Measurements from ENCODE around the gene TIMD4.
"Not testable (repeated sequence)": the region's sequence is repeated elsewhere in the genome, so short reads cannot be mapped to it uniquely, and the experiment has no call there.

The TIMD4 gene

GRCh38 chr5:156925767-156926166 is 37.3 kb downstream of the TIMD4 start:
- in situ Hi-C loops (cut with MboI; ENCODE audit: low sequenced_read_pairs), result not testable (repeated sequence)

GRCh38 chr5:156922207-156922792 is 40.7 kb downstream of the TIMD4 start:
- in situ Hi-C loops (cut with MboI; ENCODE audit: low sequenced_read_pairs), result no loop called here

GRCh38 chr5:156920861-156921431 is 42.1 kb downstream of the TIMD4 start:
- in situ Hi-C loops (cut with MboI; ENCODE audit: low sequenced_read_pairs), result no loop called here

- in situ Hi-C loops (cut with MboI; ENCODE audit: low sequenced_read_pairs), result no loop called here
Observed at GRCh38 chr5:156920042-156920860, 42.8 kb downstream of the TIMD4 start.

GRCh38 chr5:156918311-156918845 is 44.6 kb downstream of the TIMD4 start:
- in situ Hi-C loops (cut with MboI; ENCODE audit: low sequenced_read_pairs), result no loop called here

- in situ Hi-C loops (cut with MboI; ENCODE audit: low sequenced_read_pairs), result no loop called here
Observed at GRCh38 chr5:156914371-156914737, 48.7 kb downstream of the TIMD4 start.

GRCh38 chr5:156913719-156914370 is 49.2 kb downstream of the TIMD4 start:
- in situ Hi-C loops (cut with MboI; ENCODE audit: low sequenced_read_pairs), result no loop called here

- in situ Hi-C loops (cut with MboI; ENCODE audit: low sequenced_read_pairs), result no loop called here
Observed at GRCh38 chr5:156913355-156913718, 49.7 kb downstream of the TIMD4 start.

GRCh38 chr5:156912869-156913268 is 50.2 kb downstream of the TIMD4 start:
- in situ Hi-C loops (cut with MboI; ENCODE audit: low sequenced_read_pairs), result no loop called here

GRCh38 chr5:156909180-156909579 is 53.8 kb downstream of the TIMD4 start:
- in situ Hi-C loops (cut with MboI; ENCODE audit: low sequenced_read_pairs), result no loop called here

- in situ Hi-C loops (cut with MboI; ENCODE audit: low sequenced_read_pairs), result no loop called here
Observed at GRCh38 chr5:156907667-156908066, 55.4 kb downstream of the TIMD4 start.

GRCh38 chr5:156906807-156907206 is 56.2 kb downstream of the TIMD4 start:
- in situ Hi-C loops (cut with MboI; ENCODE audit: low sequenced_read_pairs), result no loop called here

- in situ Hi-C loops (cut with MboI; ENCODE audit: low sequenced_read_pairs), result no loop called here
Observed at GRCh38 chr5:156896546-156896945, 66.5 kb downstream of the TIMD4 start.

- in situ Hi-C loops (cut with MboI; ENCODE audit: low sequenced_read_pairs), result no loop called here
Observed at GRCh38 chr5:156893517-156893916, 69.5 kb downstream of the TIMD4 start.

- in situ Hi-C loops (cut with MboI; ENCODE audit: low sequenced_read_pairs), result no loop called here
Observed at GRCh38 chr5:156892864-156893263, 70.2 kb downstream of the TIMD4 start.

- in situ Hi-C loops (cut with MboI; ENCODE audit: low sequenced_read_pairs), result no loop called here
Observed at GRCh38 chr5:156892223-156892622, 70.8 kb downstream of the TIMD4 start.

- in situ Hi-C loops (cut with MboI; ENCODE audit: low sequenced_read_pairs), result no loop called here
Observed at GRCh38 chr5:156888520-156888919, 74.5 kb downstream of the TIMD4 start.

GRCh38 chr5:156883316-156883875 is 79.6 kb downstream of the TIMD4 start:
- in situ Hi-C loops (cut with MboI; ENCODE audit: low sequenced_read_pairs), result no loop called here

- in situ Hi-C loops (cut with MboI; ENCODE audit: low sequenced_read_pairs), result no loop called here
Observed at GRCh38 chr5:156879665-156880285, 83.3 kb downstream of the TIMD4 start.

- in situ Hi-C loops (cut with MboI; ENCODE audit: low sequenced_read_pairs), result no loop called here
Observed at GRCh38 chr5:156871212-156871611, 91.8 kb downstream of the TIMD4 start.

GRCh38 chr5:156870498-156870839 is 92.6 kb downstream of the TIMD4 start:
- in situ Hi-C loops (cut with MboI; ENCODE audit: low sequenced_read_pairs), result no loop called here

Measured in HL-60/S4 (cell line).